HuH-7 (cell line): ENCODE measurements around the gene TMED9.

ENCODE experiments used
- DNase-seq: peaks from one replicate; pipeline ENCODE4 v3.0.0; 2011; ENCODE audit warnings: low spot score

Gene TMED9

DNA sequence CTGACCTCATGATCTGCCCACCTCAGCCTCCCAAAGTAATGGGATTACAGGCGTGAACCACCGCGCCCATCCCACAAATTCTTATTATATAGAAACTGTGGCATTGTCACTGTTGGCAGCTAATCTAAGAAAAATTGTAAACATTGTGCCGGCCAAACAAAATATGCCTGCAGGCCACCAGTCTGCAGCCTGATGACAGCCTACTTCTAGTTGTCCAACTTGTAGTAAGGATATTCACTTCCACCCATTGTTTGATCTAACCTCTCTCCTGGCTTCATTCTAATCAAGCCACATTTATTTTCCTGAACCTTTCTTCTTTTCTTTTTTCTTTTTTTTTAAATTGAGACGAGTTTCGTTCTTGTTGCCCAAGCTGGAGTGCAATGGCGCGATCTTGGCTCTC lies 13.7 kb upstream of the TMED9 start:
- DNase-seq = no peak

DNA sequence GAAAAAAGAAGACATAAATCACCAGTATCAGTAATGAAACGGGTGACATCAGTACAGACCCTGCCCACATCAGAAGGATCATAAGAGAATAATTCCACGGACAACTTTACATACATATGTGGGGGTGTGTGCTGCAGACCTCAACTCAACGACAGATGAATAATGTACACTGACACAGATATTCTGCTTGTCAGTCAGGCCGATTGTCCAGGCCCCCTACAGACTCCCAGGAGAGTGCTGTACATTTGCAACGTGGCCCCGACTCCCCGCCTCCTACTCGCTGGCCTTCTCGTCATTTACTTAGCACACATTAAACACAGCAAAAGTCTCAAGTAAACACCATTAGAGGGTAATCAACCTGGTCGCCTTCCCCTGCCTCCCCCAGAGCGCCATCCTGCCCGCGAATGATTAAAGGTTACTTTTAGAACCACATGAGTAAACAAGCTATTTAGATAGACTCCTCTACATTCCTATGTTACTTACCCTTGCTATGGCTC lies 3.5 kb upstream of the TMED9 start:
- DNase-seq = peak; percentile 58

DNA sequence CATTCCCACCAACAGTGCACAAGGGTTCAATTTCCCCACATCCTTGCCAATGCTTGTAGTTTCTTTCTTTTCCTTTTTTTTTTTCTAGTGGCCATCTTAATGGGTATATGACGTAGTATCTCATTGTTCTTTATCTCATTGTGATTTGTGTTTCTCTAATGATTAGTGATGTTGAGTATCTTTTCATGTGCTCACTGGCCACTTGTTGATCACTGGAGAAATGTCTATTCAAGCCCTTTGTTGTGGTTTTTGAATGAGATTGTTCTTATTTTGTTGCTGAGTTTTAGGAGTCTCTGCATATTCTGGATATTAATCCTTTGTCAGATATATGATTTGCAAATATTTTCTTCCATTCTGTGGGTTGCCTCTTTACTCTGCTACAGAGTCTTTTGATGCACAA lies 1.6 kb upstream of the TMED9 start:
- DNase-seq = no peak

DNA sequence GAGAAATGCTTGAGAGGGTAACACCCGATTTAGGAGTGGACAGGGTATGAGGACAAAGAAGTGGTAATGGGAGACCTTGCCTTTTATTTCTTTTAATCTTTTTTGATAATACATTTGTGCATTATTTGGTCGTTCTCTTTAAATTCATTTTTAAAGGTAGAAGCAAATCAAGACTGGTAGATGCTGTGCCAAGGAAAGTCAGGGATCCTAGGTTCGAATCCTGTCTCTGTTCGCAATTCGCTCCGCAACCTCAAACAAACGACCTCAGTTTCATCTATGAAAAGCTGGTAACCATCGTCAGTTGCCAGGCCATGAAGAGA lies 353 bp upstream of the TMED9 start:
- DNase-seq = no peak

DNA sequence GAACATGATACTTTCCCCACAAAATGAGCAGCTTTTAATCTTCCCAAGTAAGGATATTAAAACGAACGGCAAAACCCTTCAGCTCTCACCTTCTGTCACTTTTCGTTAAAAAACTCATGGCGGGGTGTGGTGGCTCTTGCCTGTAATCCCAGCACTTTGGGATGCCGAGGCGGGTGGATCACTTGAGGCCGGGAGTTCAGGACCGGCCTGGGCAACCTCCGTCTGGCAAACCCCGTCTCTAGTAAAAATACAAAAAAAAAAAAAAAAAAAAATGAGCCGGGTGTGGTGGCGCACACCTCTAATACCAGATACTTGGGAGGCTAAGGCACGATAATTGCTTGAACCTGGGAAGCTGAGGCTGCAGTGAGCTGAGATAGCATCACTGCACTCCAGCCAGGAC lies 902 bp downstream of the TMED9 start:
- DNase-seq = no peak

DNA sequence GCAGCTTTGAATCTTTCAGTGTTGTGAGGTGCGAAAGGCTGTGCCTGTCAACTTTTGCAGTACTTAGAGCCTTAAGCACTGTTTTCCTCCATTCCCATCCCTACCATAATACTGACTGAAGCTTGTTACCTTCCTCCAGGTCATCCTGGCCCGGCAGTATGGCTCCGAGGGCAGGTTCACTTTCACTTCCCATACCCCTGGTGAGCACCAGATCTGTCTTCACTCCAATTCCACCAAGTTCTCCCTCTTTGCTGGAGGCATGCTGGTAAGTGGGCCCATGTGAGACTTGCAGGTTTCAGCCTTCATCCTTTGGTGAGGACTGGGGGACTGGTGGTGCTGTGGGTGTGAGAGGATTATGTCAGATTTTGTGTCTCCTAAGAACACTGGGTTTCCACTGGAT lies 1.5 kb downstream of the TMED9 start:
- no peak for DNase-seq

DNA sequence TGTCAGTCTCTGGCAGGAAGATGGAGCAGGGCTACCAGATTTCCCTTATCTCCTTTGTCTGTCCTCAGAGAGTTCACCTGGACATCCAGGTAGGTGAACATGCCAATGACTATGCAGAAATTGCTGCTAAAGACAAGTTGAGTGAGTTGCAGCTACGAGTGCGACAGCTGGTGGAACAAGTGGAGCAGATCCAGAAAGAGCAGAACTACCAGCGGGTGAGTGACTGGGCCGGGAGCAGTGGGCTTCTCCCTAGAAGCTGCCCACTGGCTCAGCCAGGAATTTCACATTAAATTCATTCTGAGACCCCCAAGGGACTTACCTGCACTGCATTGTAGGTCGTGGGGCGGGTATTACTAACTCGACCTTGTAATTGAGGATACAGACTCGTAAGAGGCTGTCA lies 2.1 kb downstream of the TMED9 start:
- DNase-seq = no peak

DNA sequence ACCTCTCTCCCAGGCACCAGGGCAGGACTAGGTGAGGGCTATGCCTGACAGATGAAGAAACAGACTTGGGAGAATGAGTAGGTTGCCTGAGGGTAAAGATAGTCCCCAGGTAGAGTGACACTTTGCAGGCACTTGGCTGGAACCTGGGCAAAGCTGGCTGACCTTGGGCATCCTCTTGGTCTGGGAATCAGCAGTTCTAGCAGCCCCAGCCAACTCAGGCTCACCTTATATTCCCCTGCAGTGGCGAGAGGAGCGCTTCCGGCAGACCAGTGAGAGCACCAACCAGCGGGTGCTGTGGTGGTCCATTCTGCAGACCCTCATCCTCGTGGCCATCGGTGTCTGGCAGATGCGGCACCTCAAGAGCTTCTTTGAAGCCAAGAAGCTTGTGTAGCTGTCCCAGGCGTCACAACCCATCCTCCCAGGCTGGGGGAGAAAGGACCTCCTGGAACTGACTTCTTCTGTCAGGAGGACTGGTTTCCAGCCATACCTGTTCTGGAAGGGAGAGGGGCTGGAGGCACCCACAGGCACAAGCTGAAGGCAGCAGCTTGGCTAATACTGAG lies 3.1 kb downstream of the TMED9 start:
- DNase-seq = no peak

DNA sequence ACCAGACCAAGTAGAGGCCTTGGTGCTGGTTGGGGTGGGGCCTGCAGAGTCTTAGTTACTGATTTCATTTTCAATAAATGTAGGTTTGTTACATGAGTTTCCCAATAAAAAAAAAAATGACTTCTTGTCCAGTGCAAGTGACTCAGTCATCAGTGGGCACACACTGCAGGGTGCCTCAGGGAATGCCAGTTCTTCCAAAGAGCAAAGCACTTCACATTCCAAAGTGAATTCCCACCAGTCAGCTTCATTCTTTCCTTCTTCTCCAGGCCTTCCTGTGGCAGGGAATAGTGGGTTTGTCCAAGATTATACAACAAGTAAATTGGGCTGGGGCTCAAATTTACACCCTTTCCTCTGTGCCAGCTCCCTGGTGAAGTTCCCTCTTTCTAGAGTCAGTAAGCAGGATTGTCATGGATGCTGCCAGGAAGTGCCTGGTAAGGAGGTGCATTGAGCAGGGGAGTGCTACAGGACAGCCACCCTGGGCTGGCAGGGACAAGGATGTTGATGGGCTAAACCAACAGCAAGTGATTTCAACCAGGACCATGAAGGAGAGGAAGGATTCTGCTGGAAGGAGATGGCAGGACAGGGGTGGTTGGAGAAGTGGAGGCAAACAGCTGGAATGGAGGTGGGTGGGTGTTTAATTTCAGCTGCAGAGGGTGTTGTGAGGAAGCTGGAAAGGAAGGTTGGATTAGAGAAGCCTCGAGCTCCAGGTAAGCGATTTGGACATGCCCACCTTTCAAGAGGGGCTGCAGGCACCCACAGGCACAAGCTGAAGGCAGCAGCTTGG lies 4.2 kb downstream of the TMED9 start:
- DNase-seq = no peak

DNA sequence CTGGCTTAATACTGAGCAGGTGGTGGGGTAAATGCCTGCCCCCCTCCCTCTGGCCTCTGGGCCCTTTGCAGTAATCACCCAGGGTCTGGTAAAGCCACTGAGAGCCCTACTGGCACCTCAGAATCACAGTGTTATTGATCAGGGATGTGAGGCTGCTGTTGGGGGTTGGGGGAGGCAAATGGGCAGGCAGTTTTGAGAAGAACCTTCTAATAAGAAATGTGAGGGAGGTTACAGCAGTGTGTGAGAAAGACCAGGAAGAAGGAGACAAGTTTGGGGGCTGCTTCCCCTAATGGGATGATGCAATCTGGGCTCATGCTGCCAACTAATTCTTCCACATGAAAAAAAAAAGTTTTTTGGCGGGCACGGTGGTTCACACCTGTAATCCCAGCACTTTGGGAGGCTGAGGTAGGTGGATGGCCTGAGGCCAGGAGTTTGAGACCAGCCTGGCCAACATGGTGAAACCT lies 4.8 kb downstream of the TMED9 start:
- no peak for DNase-seq

DNA sequence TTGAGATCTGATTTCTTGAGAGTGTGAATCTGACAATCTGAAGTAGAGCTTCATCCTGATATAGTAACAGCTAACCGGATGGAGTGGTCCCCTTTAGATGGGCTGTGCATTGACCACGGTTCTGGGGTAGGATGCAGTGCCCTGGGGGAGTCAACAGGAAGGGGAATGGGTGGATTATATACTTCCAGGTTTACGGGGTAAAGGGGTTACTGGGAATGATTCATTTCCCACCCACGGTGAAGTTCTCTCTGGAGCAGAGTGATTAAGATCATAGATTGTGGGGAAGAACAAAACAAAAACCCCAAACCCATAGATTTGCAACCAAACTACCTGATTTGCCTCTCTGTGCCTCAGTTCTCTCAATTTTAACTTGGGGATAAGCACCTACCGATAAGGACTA lies 6.5 kb downstream of the TMED9 start:
- DNase-seq = no peak

DNA sequence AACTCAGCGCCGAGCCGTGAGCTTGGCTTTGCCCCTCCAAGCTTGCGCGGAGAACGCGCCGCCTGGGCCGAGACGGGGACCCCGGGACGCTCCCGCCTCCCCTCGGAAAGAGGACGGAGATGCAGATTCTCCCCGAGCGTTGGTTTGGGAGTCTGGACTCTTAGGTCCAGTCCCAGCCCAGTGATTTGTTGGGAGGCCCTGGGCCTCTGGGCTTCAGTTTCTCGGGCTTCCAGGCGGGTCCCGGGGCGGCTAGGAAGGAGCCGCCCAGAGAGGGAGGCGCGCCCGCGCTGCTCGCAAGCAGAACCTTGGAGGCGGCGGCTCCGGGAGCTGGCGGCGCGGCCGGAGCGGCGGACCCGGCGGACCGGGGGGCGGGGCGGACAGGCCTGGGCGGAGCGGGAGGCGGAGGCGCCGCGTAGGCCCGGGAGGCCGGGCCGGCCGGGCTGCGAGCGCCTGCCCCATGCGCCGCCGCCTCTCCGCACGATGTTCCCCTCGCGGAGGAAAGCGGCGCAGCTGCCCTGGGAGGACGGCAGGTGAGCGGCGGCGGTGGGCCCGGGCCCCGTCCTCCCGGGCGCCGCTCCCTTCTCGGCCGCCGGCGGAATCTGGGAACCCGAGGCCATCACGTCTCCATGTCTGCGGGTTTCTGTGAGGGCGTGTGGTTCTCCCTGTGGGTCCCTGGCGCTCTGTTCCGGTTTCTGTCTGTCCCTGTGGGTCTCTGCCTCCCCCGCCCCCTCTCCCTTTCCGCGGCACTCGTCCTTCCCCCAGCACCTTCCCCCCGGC lies 7.9 kb downstream of the TMED9 start, which contains the start of gene B4GALT7:
B4GALT7 (plus strand) TSS at position 402 of the 777 bp plus-strand sequence; CDS start at position 481, 79 bp downstream.
- DNase-seq = peak; percentile 79

DNA sequence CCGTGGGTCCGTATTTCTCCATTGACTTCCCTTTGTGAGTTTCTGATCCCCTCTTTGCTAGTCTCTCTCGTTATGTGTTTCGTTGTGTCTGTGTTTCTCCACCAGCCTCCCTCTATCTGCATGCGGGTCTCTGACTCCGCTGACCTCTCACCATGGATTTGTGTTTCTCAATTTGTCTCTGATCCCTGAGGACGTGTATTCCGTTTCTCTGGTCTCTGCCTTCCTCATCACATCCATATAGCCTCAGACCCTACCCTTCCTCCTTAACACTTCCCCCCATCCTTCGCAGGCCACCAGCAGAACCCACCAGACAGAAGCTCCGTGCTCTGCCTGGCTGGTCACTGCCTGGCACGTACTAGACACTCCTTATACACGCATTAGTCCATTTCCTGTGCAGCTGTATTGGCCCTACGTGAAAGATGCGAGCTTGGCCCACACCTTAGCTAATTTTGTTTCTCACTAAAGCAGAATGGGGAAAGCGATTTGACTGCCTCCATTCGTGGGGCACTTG lies 8.6 kb downstream of the TMED9 start:
- no peak for DNase-seq

DNA sequence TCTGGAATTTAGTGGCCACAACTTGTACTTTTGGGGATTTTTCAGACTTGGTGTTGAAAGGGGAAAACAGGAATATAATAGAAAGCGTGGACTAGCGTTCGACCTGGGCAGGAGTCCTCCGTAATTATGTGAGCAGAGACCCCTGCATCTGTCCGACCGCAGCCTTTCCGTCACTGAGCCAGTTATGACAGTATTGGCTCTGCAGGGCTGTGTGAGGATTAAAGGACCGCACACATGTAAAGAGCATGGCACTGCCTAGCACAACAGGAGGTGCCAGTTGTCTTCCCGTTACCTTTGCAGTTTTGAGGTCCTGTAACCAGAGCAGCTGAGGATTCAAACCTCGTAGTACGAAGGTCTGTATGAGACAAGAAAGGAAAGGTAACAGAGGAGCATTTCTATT lies 9.1 kb downstream of the TMED9 start:
- no peak for DNase-seq

DNA sequence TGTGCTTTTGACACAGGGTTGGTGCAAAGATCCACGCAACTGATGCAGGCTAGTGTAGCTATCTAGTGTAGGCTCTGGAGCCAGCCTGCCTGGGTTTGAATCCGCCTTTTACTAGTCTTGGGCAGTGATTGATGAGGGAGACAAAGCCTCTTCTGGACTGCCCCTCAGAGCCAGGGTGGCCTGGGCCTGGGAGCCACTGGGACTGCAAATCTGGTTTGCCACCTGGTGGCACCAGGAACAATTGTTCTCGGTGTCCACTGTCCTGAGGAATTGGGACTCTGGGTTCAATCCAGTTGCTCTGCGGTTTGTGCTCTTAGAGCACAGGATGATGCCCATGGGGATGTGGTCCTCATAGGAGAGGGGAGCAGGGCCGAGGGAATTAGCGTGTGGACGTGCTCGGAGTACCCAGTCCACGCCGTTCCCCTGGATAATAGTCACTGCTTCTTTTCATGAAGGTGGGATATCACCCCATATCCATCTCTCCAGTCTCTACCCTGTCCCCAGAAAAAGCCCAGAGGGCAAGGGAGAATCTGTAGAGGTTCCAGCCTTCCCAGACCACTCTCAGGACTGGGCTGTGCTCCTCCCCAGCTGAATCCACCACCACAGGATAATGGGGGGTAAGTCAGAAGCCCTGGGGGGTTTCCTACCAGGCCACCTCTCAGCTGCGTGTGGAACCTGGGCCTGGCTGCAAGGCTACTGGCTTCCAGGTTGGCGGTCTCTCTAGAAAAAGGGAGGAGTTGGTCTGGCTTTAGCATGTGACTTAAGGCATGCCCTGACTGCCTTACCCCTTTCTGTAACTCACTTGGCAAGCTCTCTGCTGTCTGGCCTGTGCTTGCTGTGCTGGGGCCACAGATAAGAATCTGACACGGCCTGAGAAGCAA lies 9.8 kb downstream of the TMED9 start:
- peak; percentile 55 for DNase-seq

DNA sequence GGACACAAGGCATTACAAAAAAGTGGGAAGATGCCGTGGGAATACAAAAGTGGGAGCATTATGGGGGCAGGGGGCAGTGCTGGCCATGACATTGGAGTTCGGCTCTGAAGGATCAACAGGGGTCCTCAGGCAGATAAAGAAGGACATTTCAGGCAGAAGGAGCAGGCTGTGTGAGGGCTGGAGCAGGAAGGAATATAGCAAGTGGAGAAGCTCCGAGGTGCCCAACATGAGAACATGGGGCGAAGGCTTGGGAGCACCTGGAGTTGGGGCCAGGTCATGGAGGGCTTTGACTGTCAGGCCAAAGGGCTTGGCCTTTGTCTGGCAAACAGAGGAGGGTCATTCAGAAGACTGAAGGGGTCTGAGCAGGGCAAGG lies 10.4 kb downstream of the TMED9 start:
- DNase-seq = no peak

DNA sequence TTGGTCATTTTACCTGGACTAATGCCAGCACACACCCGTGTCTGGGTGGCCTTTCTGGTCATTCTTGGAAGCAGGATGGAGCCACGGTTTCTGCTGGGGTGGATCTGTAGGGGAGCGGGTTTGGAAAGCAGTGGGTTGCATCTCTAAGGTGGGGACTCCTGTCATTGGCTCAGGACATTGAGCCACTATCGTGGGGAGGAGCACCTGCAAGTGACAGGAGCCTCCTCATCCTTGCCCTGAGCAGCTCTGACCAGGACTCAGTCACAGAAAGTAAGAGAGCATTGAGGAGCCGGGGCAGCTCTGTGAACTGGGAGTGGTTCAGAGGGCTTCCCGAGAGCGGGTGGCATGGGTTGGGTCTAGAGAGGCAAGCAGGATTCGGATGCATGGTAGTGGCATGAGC lies 11.6 kb downstream of the TMED9 start:
- DNase-seq = no peak

DNA sequence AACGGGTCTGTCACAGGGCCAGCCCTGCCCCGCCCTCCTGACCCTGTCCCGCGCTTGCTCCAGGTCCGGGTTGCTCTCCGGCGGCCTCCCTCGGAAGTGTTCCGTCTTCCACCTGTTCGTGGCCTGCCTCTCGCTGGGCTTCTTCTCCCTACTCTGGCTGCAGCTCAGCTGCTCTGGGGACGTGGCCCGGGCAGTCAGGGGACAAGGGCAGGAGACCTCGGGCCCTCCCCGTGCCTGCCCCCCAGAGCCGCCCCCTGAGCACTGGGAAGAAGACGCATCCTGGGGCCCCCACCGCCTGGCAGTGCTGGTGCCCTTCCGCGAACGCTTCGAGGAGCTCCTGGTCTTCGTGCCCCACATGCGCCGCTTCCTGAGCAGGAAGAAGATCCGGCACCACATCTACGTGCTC lies 12.1 kb downstream of the TMED9 start:
- no peak for DNase-seq

DNA sequence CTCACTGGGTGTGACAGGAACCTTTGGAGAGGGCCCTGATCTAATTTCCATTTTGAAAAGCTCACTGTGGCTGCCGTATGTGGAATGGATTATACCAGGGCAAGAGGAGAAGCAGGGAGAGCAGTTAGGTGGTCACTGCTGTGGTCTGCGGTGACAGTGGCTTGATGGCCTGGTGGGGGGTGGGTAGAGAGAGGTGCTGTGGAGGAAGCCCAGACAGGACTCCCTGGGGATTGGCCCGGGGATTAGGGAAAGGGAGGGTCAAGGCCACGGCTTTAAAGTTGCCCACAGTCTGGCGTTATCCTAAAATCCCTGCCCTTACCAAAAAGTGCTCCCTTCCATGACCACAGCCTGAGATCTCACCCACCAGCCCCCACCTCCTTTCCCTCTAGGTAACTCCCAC lies 12.7 kb downstream of the TMED9 start:
- no peak for DNase-seq

DNA sequence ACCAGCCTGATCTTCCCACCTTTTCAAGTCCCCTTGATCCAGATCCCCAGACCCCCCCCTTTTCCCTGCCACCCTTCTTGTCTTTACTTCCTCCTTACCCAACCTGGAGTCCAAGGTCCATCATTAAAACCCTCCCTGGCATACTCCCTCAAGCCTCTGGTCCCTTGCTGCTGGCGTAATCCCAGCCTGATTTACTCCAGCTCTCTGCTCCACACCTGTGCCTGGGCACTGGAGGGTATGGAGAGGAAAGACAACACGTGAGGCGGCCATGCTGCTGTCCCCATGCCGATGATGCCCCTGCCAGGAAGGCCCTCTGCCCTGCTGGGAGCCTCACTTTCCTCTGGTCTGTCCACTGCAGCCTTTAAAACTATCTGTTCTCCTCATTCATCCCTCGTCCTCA lies 13.1 kb downstream of the TMED9 start:
- no peak for DNase-seq

DNA sequence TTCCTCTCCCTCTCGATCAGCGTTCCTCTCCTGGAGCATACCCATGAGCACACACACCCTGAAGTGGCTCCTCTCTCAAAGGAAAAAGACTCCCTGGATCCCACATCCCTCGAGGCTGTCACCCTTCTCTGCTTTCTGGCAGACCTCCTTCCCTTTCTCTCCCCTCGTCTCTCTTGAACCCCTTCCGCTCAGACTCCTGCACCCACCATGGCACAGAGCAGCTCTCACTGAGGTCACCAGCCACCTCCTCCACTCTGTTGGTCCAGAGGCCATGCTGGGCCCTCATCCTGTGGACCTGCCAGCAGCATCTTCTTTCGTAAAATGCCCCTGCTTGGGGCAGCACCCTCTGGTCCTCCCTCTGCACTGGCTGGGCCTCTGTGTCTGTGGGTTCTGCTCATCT lies 13.7 kb downstream of the TMED9 start:
- DNase-seq = no peak
